NCI-H146 treated with DMSO at 0.1 percent for 48 hours (cell line): ENCODE measurements around the gene ATP11C.
A peak's percentile ranks its signal among the peaks of the same experiment; 100 is the strongest.
"Not testable (repeated sequence)": the region's sequence is repeated elsewhere in the genome, so short reads cannot be mapped to it uniquely, and the experiment has no call there.

Experiments
- DNase-seq: peaks from one replicate; lab custom pipeline; 2025; ENCODE audit not compliant: unreplicated experiment; lab: John Stamatoyannopoulos, UW

ATP11C gene

GRCh38 chrX:139932901-139933796 is at the start of gene ATP11C:
ATP11C (minus strand) TSS chrX:139933053; CDS start chrX:139932042, 1,011 bp downstream.
- DNase-seq: no peak

- no peak for DNase-seq
Observed at GRCh38 chrX:139974471-139974870, 41.6 kb upstream of the ATP11C start.

GRCh38 chrX:139972629-139973624 is 40.1 kb upstream of the ATP11C start:
- no peak for DNase-seq

- no peak for DNase-seq
Observed at GRCh38 chrX:139972113-139972512, 39.3 kb upstream of the ATP11C start.

GRCh38 chrX:139971394-139971749 is 38.5 kb upstream of the ATP11C start:
- DNase-seq: no peak

- DNase-seq: no peak
Observed at GRCh38 chrX:139969286-139969685, 36.4 kb upstream of the ATP11C start.

- no peak for DNase-seq
Observed at GRCh38 chrX:139967750-139968149, 34.9 kb upstream of the ATP11C start.

GRCh38 chrX:139967300-139967699 is 34.4 kb upstream of the ATP11C start:
- DNase-seq: no peak

- DNase-seq: not testable (repeated sequence)
Observed at GRCh38 chrX:139966159-139966558, 33.3 kb upstream of the ATP11C start.

- no peak for DNase-seq
Observed at GRCh38 chrX:139965421-139965820, 32.6 kb upstream of the ATP11C start, which contains the start of gene CXorf66. CXorf66 (minus strand) TSS chrX:139965521; CDS start chrX:139965496, 25 bp downstream.

GRCh38 chrX:139961091-139961490 is 28.2 kb upstream of the ATP11C start:
- DNase-seq: not testable (repeated sequence)

- DNase-seq: no peak
Observed at GRCh38 chrX:139949703-139950102, 16.9 kb upstream of the ATP11C start.

- DNase-seq: no peak
Observed at GRCh38 chrX:139945075-139945474, 12.2 kb upstream of the ATP11C start.

- no peak for DNase-seq
Observed at GRCh38 chrX:139936259-139936658, 3.4 kb upstream of the ATP11C start.

GRCh38 chrX:139933904-139934303 is 1.1 kb upstream of the ATP11C start:
- no peak for DNase-seq

- DNase-seq: peak; percentile 0
Observed at GRCh38 chrX:139932073-139932900, 566 bp downstream of the ATP11C start.

- no peak for DNase-seq
Observed at GRCh38 chrX:139931646-139932072, 1.2 kb downstream of the ATP11C start.

- DNase-seq: no peak
Observed at GRCh38 chrX:139930916-139931645, 1.8 kb downstream of the ATP11C start.

GRCh38 chrX:139930401-139930800 is 2.5 kb downstream of the ATP11C start:
- DNase-seq: no peak

GRCh38 chrX:139929876-139930275 is 3.0 kb downstream of the ATP11C start:
- no peak for DNase-seq
